Activated T-cell treated with anti-CD3 and anti-CD28 coated beads for 4 hours (primary cell): Measurements from ENCODE around the gene PEX13.

Experiments used
- DNase-seq: peaks from one replicate; pipeline ENCODE4 v3.0.0-alpha.2; 2020

The PEX13 gene

DNA sequence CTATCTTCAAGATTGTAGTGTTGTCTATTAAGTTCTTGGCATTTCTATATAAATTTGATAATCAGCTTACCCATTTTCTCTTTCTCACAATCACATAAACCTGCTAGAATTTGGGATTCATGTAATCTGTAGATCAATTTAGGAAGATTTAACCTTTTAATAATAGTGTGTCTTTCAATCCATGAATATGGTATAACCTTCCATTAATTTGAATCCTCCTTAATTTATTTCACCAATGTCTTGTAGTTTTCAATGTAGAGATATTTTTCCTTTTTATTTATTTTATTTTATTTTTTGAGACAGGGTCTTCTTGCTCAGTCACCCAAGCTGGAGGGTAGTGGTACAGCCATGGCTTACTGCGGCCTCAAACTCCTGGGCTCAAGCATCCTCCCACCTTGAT is 68.4 kb downstream of the PEX13 start:
- no peak for DNase-seq

DNA sequence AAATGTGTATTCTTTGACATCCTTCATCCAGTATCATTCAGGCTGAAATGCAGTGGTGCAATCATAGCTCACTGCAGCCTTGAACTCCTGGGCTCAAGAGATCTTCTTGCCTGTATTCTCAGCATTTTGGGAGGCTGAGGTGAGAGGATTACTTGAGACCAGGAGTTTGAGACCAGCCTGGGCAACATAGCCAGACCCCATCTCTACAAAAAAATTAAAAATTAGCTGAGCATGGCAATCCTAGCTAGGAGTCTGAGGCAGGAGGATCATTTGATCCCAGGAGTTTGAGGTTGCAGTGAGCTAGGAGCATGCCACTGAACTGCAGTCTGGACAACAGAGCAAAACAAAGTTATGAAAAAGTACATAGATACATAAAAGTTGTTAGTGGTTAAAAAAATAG is 72.3 kb downstream of the PEX13 start:
- DNase-seq = no peak

DNA sequence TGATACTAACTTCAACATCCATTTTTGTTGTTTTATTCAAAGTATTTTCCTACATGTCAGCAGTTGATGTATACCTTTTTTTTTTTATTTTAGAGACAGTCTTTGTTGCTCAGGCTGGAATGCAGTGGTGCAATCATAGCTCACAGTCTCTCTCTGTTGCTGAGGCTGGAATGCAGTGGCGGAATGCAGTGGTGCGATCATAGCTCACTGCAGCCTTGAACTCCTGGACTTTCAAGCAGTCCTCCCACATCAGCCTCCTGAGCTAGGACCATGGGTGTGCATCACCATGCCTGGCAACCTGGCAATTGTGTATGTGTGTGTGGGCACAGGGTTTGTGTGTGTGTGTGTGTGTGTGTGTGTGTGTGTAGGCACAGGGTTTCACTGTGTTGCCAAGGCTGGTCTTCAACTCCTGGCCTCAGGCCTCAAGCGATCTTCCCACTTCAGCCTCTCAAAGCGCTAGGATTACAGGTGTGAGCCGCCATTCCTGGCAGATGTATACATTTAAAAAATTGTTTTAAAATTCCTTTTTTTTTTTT is 72.9 kb downstream of the PEX13 start:
- DNase-seq = no peak

DNA sequence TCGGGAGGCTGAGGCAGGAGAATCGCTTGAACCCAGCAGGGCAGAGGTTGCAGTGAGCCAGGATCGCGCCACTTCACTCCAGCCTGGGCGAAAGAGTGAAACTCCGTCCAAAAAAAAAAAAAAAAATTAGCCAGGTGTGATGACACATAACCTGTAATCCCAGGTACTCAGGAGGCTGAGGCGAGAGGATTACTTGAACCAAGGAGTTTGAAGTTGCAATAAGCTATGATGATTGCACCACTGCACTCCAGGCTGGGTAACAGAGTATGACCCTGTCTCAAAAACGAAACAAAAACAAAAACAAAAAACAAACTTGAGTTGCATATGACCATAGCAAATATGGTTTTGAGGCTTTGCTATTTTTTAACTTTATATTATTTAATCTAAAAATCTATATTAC is 74.0 kb downstream of the PEX13 start:
- no peak for DNase-seq

DNA sequence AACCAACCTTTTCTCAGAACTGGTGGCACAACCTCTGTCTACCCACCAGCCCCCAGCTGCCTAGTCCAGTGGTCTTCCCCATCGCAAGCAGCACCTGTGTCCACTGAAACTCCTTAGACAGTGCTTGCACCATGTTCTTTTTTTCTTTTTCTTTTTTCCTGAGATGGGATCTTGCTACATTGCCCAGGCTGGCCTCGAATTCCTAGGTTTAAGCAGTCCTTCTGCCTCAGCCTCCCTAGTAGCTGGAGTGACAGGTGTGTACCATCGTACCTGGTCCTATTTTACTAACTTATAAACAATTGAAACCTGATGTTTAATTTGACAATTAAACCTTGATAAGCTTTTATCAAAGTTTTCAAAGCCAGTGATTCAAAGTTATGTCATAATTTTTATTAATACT is 78.9 kb downstream of the PEX13 start:
- DNase-seq = no peak

DNA sequence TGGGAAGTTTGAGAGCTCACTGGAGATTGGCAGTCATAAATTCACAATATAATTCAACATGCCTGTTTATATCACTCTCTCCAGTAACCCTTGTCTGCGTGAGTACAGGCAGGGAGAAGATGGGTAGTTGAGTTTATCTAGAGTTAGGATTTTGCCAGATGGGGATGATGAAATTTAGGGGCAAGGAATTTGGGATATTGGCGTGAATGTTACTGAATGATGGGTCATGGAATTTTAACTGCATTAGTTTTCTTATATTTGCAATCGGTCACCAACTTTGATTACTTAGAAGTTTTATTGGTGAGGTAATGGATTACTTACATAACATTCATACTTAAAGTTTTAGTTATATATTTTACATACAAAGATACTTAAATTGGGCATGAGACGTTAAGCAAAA is 83.3 kb downstream of the PEX13 start:
- no peak for DNase-seq
